H1 (cell line): Measurements from ENCODE around the gene S100A11.

Experiments used
- KDM1A ChIP-seq: fragments of 200-600, 300-600 bp; sonication (generic); IDR thresholded peaks from 2 replicates; pipeline ENCODE4 v1.7.1; 2016; ENCODE audit warnings: mild to moderate bottlenecking, low read length, borderline replicate concordance
- POLR2AphosphoS5 ChIP-seq: IDR thresholded peaks from 2 replicates; pipeline ENCODE4 v1.6.1; 2011; ENCODE audit warnings: low read depth, low read length
- SRF ChIP-seq: IDR thresholded peaks from 2 replicates; pipeline ENCODE4 v1.6.1; 2011; ENCODE audit warnings: mild to moderate bottlenecking, low read depth, low read length, moderate library complexity

GRCh38 chr1:152034324-152034653, 2.5 kb downstream of the S100A11 start:
- TF ChIP-seq SRF (no peak), POLR2AphosphoS5 (no peak), KDM1A (no peak)
